H1 (cell line): ENCODE results near the gene SNX30. TPM values are rescaled to one million over a fixed set of nuclear protein-coding genes. Genes with fewer than 3 reads are reported as not detected.

Source experiments
- CTCF ChIA-PET: fragments of 300-600 bp; sonication (Branson Sonifier 250); formaldehyde crosslinking; loops from one replicate; lab custom pipeline; 2021; ENCODE audit not compliant: partially characterized antibody; lab: Charles Lee
- POLR2A ChIA-PET: fragments of 300-600 bp; sonication (Branson Sonifier 250); formaldehyde crosslinking; loops from one replicate; lab custom pipeline; 2021; ENCODE audit warnings: inconsistent platforms; ENCODE audit not compliant: partially characterized antibody; lab: Charles Lee
- DNase-seq, 2 experiments: peaks; one replicate each; pipeline versions ENCODE4 v3.0.0 to v3.0.0-alpha.2; 2010 to 2022; ENCODE audit warnings: low spot score in 2 of 2, low read depth in 1 of 2, mixed read lengths in 1 of 2
- FAIRE-seq: peaks from 2 replicates; lab custom pipeline; 2011; peaks lifted over from hg19 to GRCh38; lab: Jason Lieb, UNC
- H2AFZ ChIP-seq: 2 replicates; pipeline ENCODE4 v1.8.1; 2012; ENCODE audit warnings: low read length, inconsistent platforms
- H2AK5ac ChIP-seq: 2 replicates; pipeline ENCODE4 v1.6.1; 2013; ENCODE audit warnings: low read depth, low read length
- H2BK120ac ChIP-seq: replicated peaks from 2 replicates; pipeline ENCODE3; 2013; ENCODE audit warnings: low read depth, low read length, inconsistent platforms
- H2BK12ac ChIP-seq: 2 replicates; pipeline ENCODE4 v1.6.1; 2013; ENCODE audit warnings: low read depth, low read length
- H2BK15ac ChIP-seq: 2 replicates; pipeline ENCODE4 v1.6.1; 2013; ENCODE audit warnings: low read length
- H2BK20ac ChIP-seq: 2 replicates; pipeline ENCODE4 v1.6.1; 2013; ENCODE audit warnings: low read length
- H2BK5ac ChIP-seq: 2 replicates; pipeline ENCODE4 v1.6.1; 2013; ENCODE audit warnings: low read depth, low read length
- H3K14ac ChIP-seq: 2 replicates; pipeline ENCODE4 v1.6.1; 2013; ENCODE audit warnings: inconsistent platforms; ENCODE audit not compliant: insufficient read length
- H3K18ac ChIP-seq: 2 replicates; pipeline ENCODE4 v1.6.1; 2013; ENCODE audit warnings: low read length; ENCODE audit errors: extremely low read depth
- H3K23ac ChIP-seq: 2 replicates; pipeline ENCODE4 v1.6.1; 2013; ENCODE audit warnings: inconsistent platforms; ENCODE audit not compliant: insufficient read length
- H3K23me2 ChIP-seq: 2 replicates; pipeline ENCODE4 v1.6.1; 2013; ENCODE audit warnings: low read depth, low read length
- H3K27ac ChIP-seq: 2 replicates; pipeline ENCODE4 v1.6.1; 2011; ENCODE audit warnings: low read depth, low read length, inconsistent platforms
- H3K27me3 ChIP-seq, 4 experiments: replicated peaks in 1 of 4; 1 replicate in 1 of 4; 2 replicates in 3 of 4; pipeline versions ENCODE4 v1.6.1 to v1.8.1; 2011 to 2013; ENCODE audit warnings: low read length in 3 of 4, mild to moderate bottlenecking in 3 of 4, inconsistent platforms in 2 of 4, mixed read lengths in 2 of 4, moderate library complexity in 1 of 4; ENCODE audit not compliant: control insufficient read depth in 3 of 4, insufficient read depth in 3 of 4; ENCODE audit errors: extremely low read depth in 1 of 4
- H3K36me3 ChIP-seq, 4 experiments: 2 replicates each; pipeline versions ENCODE4 v1.6.1 to v1.8.1; 2011 to 2013; ENCODE audit warnings: mild to moderate bottlenecking in 4 of 4, low read length in 3 of 4, moderate library complexity in 2 of 4, control low read depth in 1 of 4, inconsistent platforms in 1 of 4; ENCODE audit not compliant: insufficient read depth in 4 of 4, control insufficient read depth in 2 of 4
- H3K4ac ChIP-seq: replicated peaks from 2 replicates; pipeline ENCODE3; 2013; ENCODE audit warnings: low read length, low read depth, mixed read lengths, inconsistent platforms; ENCODE audit not compliant: insufficient read length
- H3K4me1 ChIP-seq, 4 experiments: replicated peaks in 1 of 4; 1 replicate in 1 of 4; 2 replicates in 3 of 4; pipeline versions ENCODE4 v1.6.1 to v1.8.1; 2011 to 2013; ENCODE audit warnings: low read length in 3 of 4, inconsistent platforms in 2 of 4, mixed read lengths in 1 of 4; ENCODE audit not compliant: insufficient read depth in 4 of 4, control insufficient read depth in 3 of 4
- H3K4me2 ChIP-seq, 2 experiments: 2 replicates each; pipeline versions ENCODE4 v1.6.1 to v1.8.1; 2011 to 2013; ENCODE audit warnings: low read depth in 2 of 2, low read length in 2 of 2, control low read depth in 1 of 2, inconsistent platforms in 1 of 2, mild to moderate bottlenecking in 1 of 2; ENCODE audit not compliant: insufficient read depth in 1 of 2
- H3K4me3 ChIP-seq, 4 experiments: fragments of 200-600, 300-600 bp in 1 of 4; sonication (generic), shearing (Covaris generic), sonication (Bioruptor Twin) in 1 of 4; 2 replicates each; pipeline versions ENCODE4 v1.5.1 to v1.8.1; 2011 to 2016; ENCODE audit warnings: low read length in 4 of 4, low read depth in 3 of 4, control low read depth in 2 of 4, inconsistent platforms in 2 of 4, mild to moderate bottlenecking in 2 of 4, mixed read lengths in 1 of 4, moderate library complexity in 1 of 4; ENCODE audit not compliant: insufficient read depth in 2 of 4; ENCODE audit errors: extremely low read depth in 1 of 4
- H3K56ac ChIP-seq: replicated peaks from 2 replicates; pipeline ENCODE3; 2013; ENCODE audit warnings: low read depth, mild to moderate bottlenecking, mixed read lengths, low read length, inconsistent platforms; ENCODE audit not compliant: insufficient read length
- H3K79me1 ChIP-seq: 2 replicates; pipeline ENCODE4 v1.6.1; 2013; ENCODE audit warnings: low read depth, low read length, control low read depth
- H3K79me2 ChIP-seq, 2 experiments: 2 replicates each; pipeline versions ENCODE4 v1.6.1 to v1.8.1; 2012 to 2013; ENCODE audit warnings: low read length in 2 of 2, mild to moderate bottlenecking in 2 of 2, inconsistent platforms in 1 of 2; ENCODE audit not compliant: insufficient read depth in 2 of 2, control insufficient read depth in 1 of 2
- H3K9ac ChIP-seq, 4 experiments: replicated peaks in 1 of 4; 1 replicate in 1 of 4; 2 replicates in 3 of 4; pipeline versions ENCODE4 v1.6.1 to v1.8.1; 2011 to 2013; ENCODE audit warnings: low read depth in 3 of 4, low read length in 3 of 4, control low read depth in 2 of 4, mild to moderate bottlenecking in 2 of 4, moderate library complexity in 2 of 4, inconsistent platforms in 1 of 4; ENCODE audit errors: extremely low read depth in 1 of 4
- H3K9me3 ChIP-seq, 2 experiments: 2 replicates each; pipeline versions ENCODE4 v1.6.1 to v1.8.1; 2012 to 2013; ENCODE audit warnings: mild to moderate bottlenecking in 2 of 2, moderate library complexity in 2 of 2, control low read depth in 1 of 2, inconsistent platforms in 1 of 2, low read depth in 1 of 2, low read length in 1 of 2, mixed read lengths in 1 of 2; ENCODE audit not compliant: insufficient read depth in 2 of 2
- H4K20me1 ChIP-seq, 2 experiments: replicated peaks in 1 of 2; 2 replicates each; pipeline versions ENCODE3 to v1.8.1; 2011 to 2013; ENCODE audit warnings: inconsistent platforms in 2 of 2, low read length in 2 of 2, mild to moderate bottlenecking in 1 of 2; ENCODE audit not compliant: insufficient read depth in 2 of 2, control insufficient read depth in 1 of 2
- H4K5ac ChIP-seq: 2 replicates; pipeline ENCODE4 v1.6.1; 2013; ENCODE audit warnings: low read length, low read depth, mixed read lengths, inconsistent platforms; ENCODE audit not compliant: insufficient read length
- H4K8ac ChIP-seq: 2 replicates; pipeline ENCODE4 v1.8.0; 2013; ENCODE audit warnings: mild to moderate bottlenecking, moderate library complexity, low read length, inconsistent platforms; ENCODE audit not compliant: insufficient read depth; ENCODE audit errors: extremely low read depth
- H4K91ac ChIP-seq: replicated peaks from 2 replicates; pipeline ENCODE3; 2013; ENCODE audit warnings: low read length, mixed read lengths, inconsistent platforms; ENCODE audit not compliant: insufficient read length
- BACH1 ChIP-seq: IDR thresholded peaks from 2 replicates; pipeline ENCODE4 v1.6.1; 2012; ENCODE audit warnings: low read length, improper control_type of control experiment
- BCL11A ChIP-seq, 2 experiments: IDR thresholded peaks; one replicate each; pipeline ENCODE4 v1.6.1; 2011; ENCODE audit warnings: low read depth in 2 of 2, low read length in 2 of 2, mild to moderate bottlenecking in 2 of 2
- CBX5 ChIP-seq: fragments of 300-800, 300-1000 bp; sonication (generic); IDR thresholded peaks from 2 replicates; pipeline ENCODE4 v1.7.1; 2016; ENCODE audit warnings: antibody characterized with exemption, low read length, low read depth
- EP300 ChIP-seq, 2 experiments: IDR thresholded peaks; 1 replicate in 1 of 2; 2 replicates in 1 of 2; pipeline ENCODE4 v1.6.1; 2011 to 2012; ENCODE audit warnings: low read depth in 2 of 2, low read length in 2 of 2, mild to moderate bottlenecking in 2 of 2, borderline replicate concordance in 1 of 2, inconsistent platforms in 1 of 2, moderate library complexity in 1 of 2
- EZH2 ChIP-seq: fragments of 200-600 bp; sonication (generic); IDR thresholded peaks from 2 replicates; pipeline ENCODE4 v1.7.1; 2012; ENCODE audit warnings: low read depth, mild to moderate bottlenecking, moderate library complexity, low read length, inconsistent platforms; ENCODE audit not compliant: severe bottlenecking
- GABPA ChIP-seq: IDR thresholded peaks from 2 replicates; pipeline ENCODE4 v1.6.1; 2011; ENCODE audit warnings: mild to moderate bottlenecking, low read length, moderate library complexity, borderline replicate concordance; ENCODE audit not compliant: insufficient read depth
- KDM5A ChIP-seq: fragments of 200-600 bp; IDR thresholded peaks from 2 replicates; pipeline ENCODE4 v1.7.1; 2012; ENCODE audit warnings: mild to moderate bottlenecking, low read length, inconsistent platforms, mixed read lengths
- TBP ChIP-seq: IDR thresholded peaks from 2 replicates; pipeline ENCODE4 v1.6.1; 2011; ENCODE audit warnings: low read depth, low read length, improper control_type of control experiment
- TEAD4 ChIP-seq: IDR thresholded peaks from 2 replicates; pipeline ENCODE4 v1.6.1; 2012; ENCODE audit warnings: low read depth, low read length, inconsistent platforms, mixed read lengths
- YY1 ChIP-seq: IDR thresholded peaks from 2 replicates; pipeline ENCODE4 v1.6.1; 2011; ENCODE audit warnings: low read depth, mild to moderate bottlenecking, low read length
- WGBS, 2 experiments: shearing (Covaris generic) in 1 of 2; methylation state at CpG; one replicate each; pipeline versions ENCODE4 v1.1.6 to v1.1.7; 2013 to 2015; ENCODE audit warnings: low lambda C conversion rate in 2 of 2, mixed read lengths in 2 of 2, inconsistent platforms in 1 of 2, low coverage in 1 of 2, missing lambda C conversion rate in 1 of 2; ENCODE audit not compliant: insufficient replicate concordance in 2 of 2, insufficient coverage in 1 of 2, insufficient read length in 1 of 2; ENCODE audit errors: extremely low coverage in 1 of 2, missing lambda C conversion rate in 1 of 2; 5-methylcytosine and 5-hydroxymethylcytosine counted together
- polyA plus RNA-seq, 7 experiments: library from polyadenylated mRNA; depleted of rRNA in 3 of 7; stranded (reverse) in 5 of 7; unstranded in 2 of 7; fragments of >200 nt in 5 of 7; fragments of 200-250 nt in 2 of 7; gene quantifications; 1 replicate in 5 of 7; 2 replicates in 1 of 7; 4 replicates in 1 of 7; pipeline versions ENCODE4 v1.2.1 to v1.2.3, GENCODE V29; 2011 to 2013; ENCODE audit warnings: missing spikeins in 2 of 7, mixed read lengths in 2 of 7
- total RNA-seq: library from RNA; stranded (reverse); fragmentation: NEBNext Ultra II Directional; extraction: Animal tissue kit (Norgen Biotek cat#: 25700); gene quantifications from 2 replicates; pipeline ENCODE4 v1.2.1, GENCODE V29; 2021
- TF ChIP-seq, protein P1 (sequence below): IDR thresholded peaks from 2 replicates; pipeline ENCODE4 v1.6.1; 2012; ENCODE audit warnings: inconsistent platforms

The SNX30 gene
- total and polyA plus RNA-seq, 2 of the 8 experiments (the other 6 are each of a cell fraction or from before 2014, with no cell fraction given), result 4.0 to 12.2 TPM

DNA sequence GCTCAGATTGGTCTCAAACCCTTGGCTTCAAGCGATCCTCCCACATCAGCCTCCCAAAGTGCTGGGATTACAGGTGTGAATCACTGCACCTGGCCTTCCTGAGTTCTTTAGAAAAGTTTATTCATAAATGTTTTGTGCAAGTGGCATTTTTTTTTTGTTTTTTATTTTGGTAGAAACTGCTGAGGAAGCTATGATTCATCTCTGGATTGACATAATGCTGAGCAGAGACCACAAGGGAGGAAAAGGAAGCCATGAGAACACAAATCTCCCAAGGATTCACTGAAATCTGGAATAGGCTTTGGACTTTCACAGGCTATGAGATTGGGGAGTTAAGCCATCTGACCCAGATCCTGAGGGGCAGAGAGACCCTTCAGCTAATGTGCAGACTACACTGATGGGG lies 143.5 kb downstream of the SNX30 start:
- no peak for FAIRE-seq
- no peak overlapping the region for H2BK5ac ChIP-seq
- H4K91ac ChIP-seq, result no peak overlapping the region
- H3K36me3 ChIP-seq, result no peaks in the 10 kb centered on the region
- H3K4ac ChIP-seq, result no peak overlapping the region
- H3K14ac ChIP-seq, result no peak overlapping the region
- H2AFZ ChIP-seq, result no peak overlapping the region
- no peak overlapping the region for H3K18ac ChIP-seq
- WGBS, 2 experiments, result 91% methylated on average over 1 of the region's 1 CpG; no CpG with 5 or more reads in 1 of the 2 experiments
- no peak overlapping the region for H4K8ac ChIP-seq
- no peak for DNase-seq
- TF ChIP-seq EZH2, result no peak
- no peak for TF ChIP-seq EP300 (IDR thresholded peaks at IDR 0.05; ENCODE audit: borderline replicate concordance in 1 of 2, low read depth in 2 of 2, low read length in 2 of 2)
- no peak for TF ChIP-seq GABPA
- TF ChIP-seq CBX5, result no peak
- no peak for TF ChIP-seq TEAD4
- no peak for TF ChIP-seq TBP
- TF ChIP-seq, protein P1, sequence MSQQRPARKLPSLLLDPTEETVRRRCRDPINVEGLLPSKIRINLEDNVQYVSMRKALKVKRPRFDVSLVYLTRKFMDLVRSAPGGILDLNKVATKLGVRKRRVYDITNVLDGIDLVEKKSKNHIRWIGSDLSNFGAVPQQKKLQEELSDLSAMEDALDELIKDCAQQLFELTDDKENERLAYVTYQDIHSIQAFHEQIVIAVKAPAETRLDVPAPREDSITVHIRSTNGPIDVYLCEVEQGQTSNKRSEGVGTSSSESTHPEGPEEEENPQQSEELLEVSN, result no peak
- TF ChIP-seq YY1, result no peak
- TF ChIP-seq BACH1, result no peak
- no peak for TF ChIP-seq KDM5A
- no peak for TF ChIP-seq BCL11A (IDR thresholded peaks at IDR 0.05; ENCODE audit: low read depth in 2 of 2, low read length in 2 of 2)
- peaks cover 14 to 35% (median 28%) of the 10 kb centered on the region in 4 experiments for H3K27me3 ChIP-seq
- peaks cover 16% of the 10 kb centered on the region; the same call in 1 of the 2 replicates for H3K23me2 ChIP-seq
- H2AK5ac ChIP-seq, result no peak overlapping the region
- H3K27ac ChIP-seq, result no peak overlapping the region
- no peak overlapping the region for H2BK15ac ChIP-seq
- H2BK120ac ChIP-seq, result no peak overlapping the region
- CTCF ChIA-PET, result interaction anchor here (1.0 to 1.6 kb wide), 3 partner anchors 9 to 74 kb away, joined by 3 to 4 read pairs (median 3); no protein-coding TSS in a partner anchor
- no peak overlapping the region for H2BK20ac ChIP-seq
- H3K4me2 ChIP-seq, result no peak overlapping the region
- H3K79me1 ChIP-seq, result no peaks in the 10 kb centered on the region
- H3K56ac ChIP-seq, result no peak overlapping the region
- POLR2A ChIA-PET, result no interaction called here
- peaks cover 0 to 8% (median 4%) of the 10 kb centered on the region in 4 experiments; a peak in 4 of 7 replicates for H3K4me1 ChIP-seq
- H3K9ac ChIP-seq, result no peak overlapping the region
- no peaks in the 10 kb centered on the region for H3K79me2 ChIP-seq
- no peak overlapping the region for H3K23ac ChIP-seq
- H3K9me3 ChIP-seq, result no peaks in the 10 kb centered on the region; a peak in 1 of 4 replicates
- no peak overlapping the region for H4K5ac ChIP-seq
- no peak overlapping the region for H3K4me3 ChIP-seq
- no peak overlapping the region for H2BK12ac ChIP-seq
- no peaks in the 10 kb centered on the region for H4K20me1 ChIP-seq
